ENCODE results near the gene TEX51. TPM values are rescaled to one million over a fixed set of nuclear protein-coding genes. Genes with fewer than 3 reads are reported as not detected.

TEX51 gene
- polyA plus RNA-seq, 3 donors from 2014 or later = not detected

- no peak for DNase-seq
- Mint-ChIP-seq H3K9me3 (peaks cover 0 to 2% (median 0%) of the 10 kb centered on the region in 6 donors), H3K4me3 (no peak overlapping the region), H3K27ac (no peak overlapping the region), H3K27me3 (ENCODE audit: low read depth in 3 of 3) (peaks cover 0 to 6% (median 4%) of the 10 kb centered on the region in 3 donors), H3K4me1 (peaks cover 0 to 3% of the 10 kb centered on the region in 2 donors), H3K36me3 (no peaks in the 10 kb centered on the region)
Measured at GRCh38 chr2:126890551-126891450, 7.9 kb upstream of the TEX51 start.

- H3K27ac Mint-ChIP-seq = no peak overlapping the region
- no peaks in the 10 kb centered on the region for H3K36me3 Mint-ChIP-seq
- H3K4me1 Mint-ChIP-seq = peaks cover 0 to 2% of the 10 kb centered on the region in 2 donors
- no peak for DNase-seq
- peaks cover 0 to 5% (median 4%) of the 10 kb centered on the region in 3 donors for H3K27me3 Mint-ChIP-seq (ENCODE audit: low read depth in 3 of 3)
- no peak overlapping the region for H3K4me3 Mint-ChIP-seq
- peaks cover 0 to 2% (median 0%) of the 10 kb centered on the region in 6 donors for H3K9me3 Mint-ChIP-seq
Measured at GRCh38 chr2:126891681-126892500, 6.8 kb upstream of the TEX51 start.

GRCh38 chr2:126893153-126893552 lies 5.5 kb upstream of the TEX51 start:
- Mint-ChIP-seq H3K36me3 (no peaks in the 10 kb centered on the region), H3K27ac (no peak overlapping the region), H3K4me1 (no peaks in the 10 kb centered on the region), H3K9me3 (peaks cover 0 to 2% (median 0%) of the 10 kb centered on the region in 6 donors), H3K4me3 (no peak overlapping the region), H3K27me3 (ENCODE audit: low read depth in 3 of 3) (peaks cover 0 to 3% (median 0%) of the 10 kb centered on the region in 3 donors)
- no peak for DNase-seq

- peaks cover 0 to 2% (median 0%) of the 10 kb centered on the region in 6 donors for H3K9me3 Mint-ChIP-seq
- H3K4me3 Mint-ChIP-seq = no peak overlapping the region
- H3K27me3 Mint-ChIP-seq (ENCODE audit: low read depth in 3 of 3) = peaks cover 0 to 3% (median 2%) of the 10 kb centered on the region in 3 donors
- H3K36me3 Mint-ChIP-seq = no peaks in the 10 kb centered on the region
- no peaks in the 10 kb centered on the region for H3K4me1 Mint-ChIP-seq
- DNase-seq = no peak
- H3K27ac Mint-ChIP-seq = no peak overlapping the region
Measured at GRCh38 chr2:126893606-126894005, 5.1 kb upstream of the TEX51 start.

- no peaks in the 10 kb centered on the region for H3K4me1 Mint-ChIP-seq
- H3K27ac Mint-ChIP-seq = no peak overlapping the region
- H3K4me3 Mint-ChIP-seq = no peak overlapping the region
- H3K27me3 Mint-ChIP-seq (ENCODE audit: low read depth in 3 of 3) = peaks cover 0 to 3% (median 3%) of the 10 kb centered on the region in 3 donors
- H3K36me3 Mint-ChIP-seq = no peaks in the 10 kb centered on the region
- H3K9me3 Mint-ChIP-seq = peaks cover 0 to 2% (median 0%) of the 10 kb centered on the region in 6 donors
- no peak for DNase-seq
Measured at GRCh38 chr2:126894082-126894481, 4.6 kb upstream of the TEX51 start.

GRCh38 chr2:126894585-126895182 lies 4.0 kb upstream of the TEX51 start:
- Mint-ChIP-seq H3K4me1 (no peaks in the 10 kb centered on the region), H3K27me3 (ENCODE audit: low read depth in 3 of 3) (peaks cover 0 to 5% (median 2%) of the 10 kb centered on the region in 3 donors), H3K9me3 (peaks cover 0 to 2% (median 0%) of the 10 kb centered on the region in 6 donors), H3K4me3 (no peak overlapping the region), H3K27ac (no peak overlapping the region), H3K36me3 (no peaks in the 10 kb centered on the region)
- no peak for DNase-seq

- H3K4me3 Mint-ChIP-seq = no peak overlapping the region
- no peaks in the 10 kb centered on the region for H3K36me3 Mint-ChIP-seq
- no peak overlapping the region for H3K27ac Mint-ChIP-seq
- H3K4me1 Mint-ChIP-seq = no peaks in the 10 kb centered on the region
- peaks cover 0 to 5% (median 0%) of the 10 kb centered on the region in 3 donors for H3K27me3 Mint-ChIP-seq (ENCODE audit: low read depth in 3 of 3)
- no peak for DNase-seq
- H3K9me3 Mint-ChIP-seq = no peaks in the 10 kb centered on the region
Measured at GRCh38 chr2:126895336-126895735, 3.4 kb upstream of the TEX51 start.

GRCh38 chr2:126896471-126896870 lies 2.2 kb upstream of the TEX51 start:
- H3K36me3 Mint-ChIP-seq = no peaks in the 10 kb centered on the region
- peaks cover 0 to 5% (median 2%) of the 10 kb centered on the region in 3 donors for H3K27me3 Mint-ChIP-seq (ENCODE audit: low read depth in 3 of 3)
- no peaks in the 10 kb centered on the region for H3K4me1 Mint-ChIP-seq
- H3K9me3 Mint-ChIP-seq = no peaks in the 10 kb centered on the region
- no peak overlapping the region for H3K4me3 Mint-ChIP-seq
- H3K27ac Mint-ChIP-seq = no peak overlapping the region
- no peak for DNase-seq

- Mint-ChIP-seq H3K4me1 (no peaks in the 10 kb centered on the region), H3K9me3 (peaks cover 0 to 4% (median 0%) of the 10 kb centered on the region in 6 donors), H3K27me3 (ENCODE audit: low read depth in 3 of 3) (peaks cover 0 to 5% (median 3%) of the 10 kb centered on the region in 3 donors), H3K36me3 (no peaks in the 10 kb centered on the region), H3K4me3 (no peak overlapping the region), H3K27ac (no peak overlapping the region)
- DNase-seq = no peak
Measured at GRCh38 chr2:126899616-126900185, 1.0 kb downstream of the TEX51 start.

GRCh38 chr2:126900646-126901319 lies 2.1 kb downstream of the TEX51 start:
- Mint-ChIP-seq H3K27ac (no peak overlapping the region), H3K9me3 (peaks cover 0 to 4% (median 0%) of the 10 kb centered on the region in 6 donors), H3K27me3 (ENCODE audit: low read depth in 3 of 3) (peaks cover 0 to 5% (median 5%) of the 10 kb centered on the region in 3 donors), H3K4me3 (no peak overlapping the region), H3K36me3 (no peaks in the 10 kb centered on the region), H3K4me1 (no peaks in the 10 kb centered on the region)
- no peak for DNase-seq

- no peaks in the 10 kb centered on the region for H3K4me1 Mint-ChIP-seq
- no peak for DNase-seq
- H3K4me3 Mint-ChIP-seq = no peak overlapping the region
- peaks cover 0 to 4% (median 0%) of the 10 kb centered on the region in 6 donors for H3K9me3 Mint-ChIP-seq
- H3K36me3 Mint-ChIP-seq = no peaks in the 10 kb centered on the region
- no peak overlapping the region for H3K27ac Mint-ChIP-seq
- H3K27me3 Mint-ChIP-seq (ENCODE audit: low read depth in 3 of 3) = peaks cover 0 to 5% (median 5%) of the 10 kb centered on the region in 3 donors
Measured at GRCh38 chr2:126901459-126901858, 2.8 kb downstream of the TEX51 start.

- peaks cover 0 to 5% (median 5%) of the 10 kb centered on the region in 3 donors for H3K27me3 Mint-ChIP-seq (ENCODE audit: low read depth in 3 of 3)
- no peak overlapping the region for H3K4me3 Mint-ChIP-seq
- no peak for DNase-seq
- H3K36me3 Mint-ChIP-seq = no peaks in the 10 kb centered on the region
- H3K4me1 Mint-ChIP-seq = no peaks in the 10 kb centered on the region
- peaks cover 0 to 4% (median 0%) of the 10 kb centered on the region in 6 donors for H3K9me3 Mint-ChIP-seq
- no peak overlapping the region for H3K27ac Mint-ChIP-seq
Measured at GRCh38 chr2:126902152-126902835, 3.6 kb downstream of the TEX51 start.

All from immature natural killer cell (primary cell).